Fibroblast of skin of right quadriceps (primary cell): ENCODE measurements around the gene RBFOX2.

Experiments used
- DNase-seq: peaks from one replicate; pipeline ENCODE4 v3.0.0-alpha.2; 2013

Gene RBFOX2

DNA sequence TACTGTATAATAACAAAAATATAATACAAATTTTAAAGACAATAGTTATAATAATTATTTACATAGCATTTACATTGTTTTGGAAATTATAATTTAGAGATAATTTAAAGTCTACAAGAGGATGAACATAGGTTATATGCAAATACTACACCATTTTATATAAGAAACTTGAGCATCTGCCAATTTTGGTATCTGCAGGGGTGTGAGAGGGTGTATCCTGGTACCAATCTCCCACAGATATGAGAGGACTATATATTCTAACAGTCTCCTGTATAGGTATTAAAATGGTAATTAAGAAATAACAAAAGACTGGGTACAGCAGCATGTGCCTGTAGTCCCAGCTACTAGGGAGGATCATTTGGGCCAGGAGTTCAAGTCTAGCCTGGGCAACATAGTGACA is 176.5 kb downstream of the RBFOX2 start:
- DNase-seq, result no peak

DNA sequence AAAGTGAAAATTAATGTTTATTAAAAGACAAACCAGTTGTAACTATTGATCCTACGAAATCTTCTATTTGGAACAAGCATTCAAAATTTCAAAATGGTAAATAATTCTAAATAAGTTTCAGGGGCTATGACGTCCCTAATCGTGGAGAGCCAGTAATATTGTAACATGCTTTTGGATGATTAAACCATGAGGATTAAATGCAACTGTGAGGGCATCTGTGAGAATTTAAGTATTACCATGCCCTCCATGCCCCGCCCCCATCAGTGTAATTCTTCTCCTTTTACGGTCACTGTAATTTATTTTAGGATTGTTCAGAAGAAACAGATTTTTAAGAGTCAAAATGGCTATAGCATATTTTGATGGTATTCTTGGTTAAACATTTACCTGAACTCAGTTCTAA is 177.8 kb downstream of the RBFOX2 start:
- no peak for DNase-seq

DNA sequence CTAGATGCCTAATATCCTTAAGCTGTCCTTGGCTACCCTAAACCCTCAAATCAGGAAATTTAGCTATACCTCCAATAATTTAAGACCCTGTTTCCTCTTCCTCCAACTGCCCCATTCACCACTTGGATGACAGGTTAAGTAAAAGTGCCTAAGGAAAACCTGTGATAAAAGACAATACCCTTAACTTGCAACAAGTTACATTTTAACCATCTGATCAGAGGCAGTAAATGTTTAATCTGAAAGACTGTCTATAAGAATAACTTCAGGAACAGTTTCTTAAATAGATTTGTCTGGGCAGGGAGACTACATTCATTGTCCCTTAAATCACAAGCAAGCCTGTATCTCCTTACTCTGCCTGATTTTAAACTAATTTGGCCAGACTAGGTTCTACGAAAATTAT is 181.8 kb downstream of the RBFOX2 start:
- no peak for DNase-seq

DNA sequence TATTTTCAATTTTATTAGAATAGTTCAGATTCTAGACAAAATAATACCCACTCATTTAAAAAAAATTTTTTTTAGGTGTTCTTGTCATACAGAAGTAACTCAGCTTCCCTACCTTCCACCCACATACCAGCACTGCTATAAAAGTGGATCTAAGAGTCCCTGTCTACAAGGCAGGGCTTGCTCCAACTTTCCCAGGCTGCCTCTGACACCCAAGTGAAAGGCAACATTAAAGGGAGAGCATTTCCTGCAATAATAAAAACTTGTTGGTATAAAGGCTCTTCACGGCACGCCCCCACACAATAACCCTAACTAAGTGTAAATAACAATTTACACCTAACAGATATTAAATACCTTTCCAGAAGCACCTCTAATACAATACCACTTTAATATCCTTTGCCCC is 183.7 kb downstream of the RBFOX2 start:
- DNase-seq, result no peak

DNA sequence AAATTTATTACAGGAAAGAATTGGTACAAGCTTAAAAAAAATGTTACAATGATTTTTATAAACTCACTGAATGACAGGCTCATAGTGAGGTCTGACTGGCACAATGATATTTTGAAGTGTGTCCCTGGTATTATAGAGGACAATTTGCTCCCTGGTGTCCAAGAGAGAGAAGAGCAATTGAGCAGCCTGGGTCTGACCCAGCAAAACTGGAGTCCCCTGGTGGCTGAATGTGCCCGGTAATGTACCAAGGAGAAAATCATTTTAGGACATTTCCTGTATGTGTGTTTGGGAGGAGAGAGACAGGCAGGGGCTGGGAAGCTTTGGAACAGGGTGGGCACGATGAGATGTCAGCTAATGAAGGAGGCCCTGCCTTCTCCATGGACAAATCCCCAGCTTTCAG is 185.7 kb downstream of the RBFOX2 start:
- peak; percentile 34 for DNase-seq

GRCh38 chr22:35842519-35842913 is 186.1 kb downstream of the RBFOX2 start:
- no peak for DNase-seq

DNA sequence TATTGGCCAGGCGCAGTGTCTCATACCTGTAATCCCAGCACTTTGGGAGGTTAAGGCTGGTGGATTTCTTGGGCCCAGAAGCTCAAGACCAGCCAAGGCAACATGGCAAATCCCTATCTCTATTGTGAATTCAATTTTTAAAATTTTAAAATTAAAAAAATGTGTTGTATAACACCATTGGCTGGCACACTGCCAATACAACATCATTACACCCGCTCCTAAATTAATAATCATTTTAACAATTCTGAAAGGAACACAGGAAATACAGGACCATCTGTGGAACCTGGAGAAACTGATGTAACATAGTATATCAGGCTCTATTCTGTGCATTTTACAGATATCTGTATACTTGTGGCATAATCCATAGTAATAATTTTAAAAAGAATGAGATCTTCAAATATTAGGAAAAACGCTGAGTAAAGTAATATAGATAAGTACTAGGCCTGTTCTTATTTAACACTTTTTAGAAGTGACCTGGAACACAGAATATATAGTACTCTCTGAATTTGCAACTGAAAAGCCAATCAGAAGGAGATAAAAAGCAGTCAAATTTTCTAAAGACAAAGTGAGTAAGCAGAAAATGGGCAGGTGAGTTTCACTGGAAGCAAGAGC is 186.6 kb downstream of the RBFOX2 start:
- no peak for DNase-seq

DNA sequence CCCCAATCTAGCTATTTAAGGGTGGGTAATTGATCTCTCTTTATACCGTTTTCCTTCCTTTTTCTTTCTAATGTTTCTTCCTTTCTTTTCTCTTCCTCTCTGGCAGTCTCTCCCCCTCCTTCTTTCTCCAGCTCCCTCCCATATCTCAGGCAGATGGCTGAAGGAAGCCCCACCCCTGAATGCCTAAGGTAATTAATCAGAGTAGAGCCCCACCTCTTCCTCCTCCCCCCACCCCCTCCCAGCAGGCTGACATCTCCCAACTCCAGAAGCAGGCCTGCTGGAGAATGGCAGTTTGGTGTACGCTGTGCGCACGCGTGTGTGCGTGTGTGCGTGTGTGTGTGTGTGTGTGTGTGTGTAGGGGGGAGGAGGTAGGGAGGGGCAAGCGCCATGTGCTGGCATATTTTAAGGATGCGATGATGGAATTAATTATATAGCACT is 188.3 kb downstream of the RBFOX2 start:
- peak; percentile 100 for DNase-seq

DNA sequence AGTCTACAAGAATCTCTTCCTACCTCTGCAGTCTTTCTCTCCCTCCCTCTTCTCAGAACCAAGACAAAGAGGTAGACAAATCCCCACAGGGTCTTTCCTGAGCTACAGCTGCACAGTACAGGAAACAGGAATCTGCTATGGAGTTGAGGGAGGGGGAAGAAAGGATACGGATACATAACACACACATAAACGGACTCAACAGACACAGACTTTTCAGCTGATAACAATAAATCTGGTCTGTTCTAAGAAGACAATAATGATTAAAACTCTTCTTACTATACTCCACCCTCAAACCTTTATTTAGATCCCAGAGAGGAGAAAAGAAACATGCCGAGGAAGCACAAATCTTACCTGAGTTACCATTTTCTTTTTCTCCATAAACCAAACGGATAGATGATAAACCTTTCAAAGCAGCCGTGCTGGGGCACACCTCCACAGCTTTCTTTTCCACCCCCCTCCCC is 188.8 kb downstream of the RBFOX2 start:
- DNase-seq, result peak; percentile 38

- peak; percentile 82 for DNase-seq
These were observed 189.6 kb downstream of the RBFOX2 start for GRCh38 chr22:35838855-35839576.

DNA sequence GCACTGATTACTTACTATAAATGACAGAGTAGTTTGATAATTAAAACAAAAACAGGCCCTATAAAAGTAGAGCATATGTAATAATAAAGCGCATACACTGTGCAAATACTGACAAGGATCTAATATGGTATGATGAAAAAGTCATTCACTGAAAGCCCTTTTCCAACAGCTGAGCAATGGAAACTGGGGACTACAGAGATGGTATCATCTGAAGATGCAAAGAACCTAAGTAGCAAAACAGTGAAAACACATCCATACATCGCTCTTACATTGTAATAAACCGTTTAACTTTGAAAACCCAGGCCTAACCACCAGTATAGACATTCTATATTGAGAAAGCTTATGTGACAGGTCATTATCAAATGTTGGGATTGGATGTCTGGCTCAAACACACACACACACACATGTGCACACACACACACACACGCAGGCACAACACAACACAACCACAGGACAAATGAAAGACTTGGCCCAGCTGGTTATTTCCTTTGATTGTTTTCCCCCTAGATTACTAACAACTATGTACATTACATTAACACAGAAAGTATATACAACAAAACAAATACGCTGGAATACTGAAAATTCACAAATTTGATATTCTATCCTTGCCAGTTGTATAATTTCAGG is 191.4 kb downstream of the RBFOX2 start:
- DNase-seq, result peak; percentile 14

GRCh38 chr22:35835998-35836691 is 192.5 kb downstream of the RBFOX2 start:
- DNase-seq, result peak; percentile 96

GRCh38 chr22:35835267-35835997 is 193.2 kb downstream of the RBFOX2 start:
- DNase-seq, result peak; percentile 15

DNA sequence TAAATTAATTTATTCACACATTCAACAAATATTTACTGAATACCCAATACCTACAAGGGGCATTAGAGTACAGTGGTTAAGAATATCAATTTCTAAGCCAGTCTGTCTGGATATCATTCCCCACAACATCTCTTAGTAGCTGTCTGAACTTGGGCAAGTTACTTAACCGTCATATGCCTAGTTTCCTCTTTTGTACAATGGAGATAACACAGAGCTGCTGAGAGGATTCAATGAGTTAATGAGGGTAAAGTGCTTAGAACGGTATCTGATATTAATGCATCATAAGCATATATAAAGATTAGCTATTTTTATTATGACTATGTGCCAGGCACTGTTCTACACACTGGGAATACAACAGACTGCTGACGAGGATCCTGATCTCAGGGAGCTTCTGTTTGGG is 194.6 kb downstream of the RBFOX2 start:
- no peak for DNase-seq

DNA sequence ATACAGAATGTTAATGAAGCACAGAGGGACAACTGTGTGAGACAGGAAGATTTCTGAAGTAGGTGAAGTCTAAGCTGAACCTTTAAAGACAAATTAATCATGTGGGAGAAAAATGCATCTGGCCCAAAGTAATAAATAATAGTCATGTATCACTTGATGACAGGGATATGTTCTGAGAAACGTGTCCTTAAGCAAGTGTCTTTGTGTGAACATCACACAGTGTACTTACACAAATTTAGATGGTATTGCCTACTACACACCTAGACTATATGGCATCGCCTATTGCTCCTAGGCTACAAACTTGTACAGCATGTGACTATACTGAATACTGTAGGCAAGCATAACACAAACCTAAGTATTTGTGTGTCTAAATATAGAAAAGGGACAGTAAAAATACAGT is 198.3 kb downstream of the RBFOX2 start:
- no peak for DNase-seq

GRCh38 chr22:35824256-35824655 is 204.4 kb downstream of the RBFOX2 start:
- DNase-seq, result no peak

GRCh38 chr22:35821654-35822053 is 207.0 kb downstream of the RBFOX2 start:
- DNase-seq, result no peak

- DNase-seq, result no peak
These were observed 209.2 kb downstream of the RBFOX2 start for GRCh38 chr22:35819421-35819820.

GRCh38 chr22:35818897-35819296 is 209.7 kb downstream of the RBFOX2 start:
- no peak for DNase-seq

DNA sequence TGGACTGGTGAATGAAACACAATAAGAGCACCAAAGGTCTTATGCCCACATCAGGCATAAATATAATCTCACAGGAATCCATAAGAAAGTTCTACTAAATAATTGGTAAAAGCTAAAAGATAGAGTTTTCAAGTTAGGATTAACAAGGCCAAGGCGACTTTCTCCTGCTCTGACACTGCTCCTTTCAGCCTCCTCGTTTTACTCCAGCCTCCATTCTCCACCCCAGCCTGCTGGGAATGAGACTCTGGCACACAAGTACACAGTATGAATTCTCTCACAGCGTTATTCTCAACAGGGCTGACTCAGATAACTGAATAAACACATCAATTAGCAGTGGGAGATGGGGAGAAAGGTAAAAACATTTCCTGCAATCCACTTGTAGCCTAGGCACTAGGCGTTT is 216.0 kb downstream of the RBFOX2 start:
- no peak for DNase-seq

GRCh38 chr22:35811670-35812069 is 217.0 kb downstream of the RBFOX2 start:
- DNase-seq, result no peak

GRCh38 chr22:35809816-35810215 is 218.8 kb downstream of the RBFOX2 start:
- no peak for DNase-seq

GRCh38 chr22:35808377-35808776 is 220.2 kb downstream of the RBFOX2 start:
- no peak for DNase-seq
